Lower lobe of right lung (tissue), 2 donors: ENCODE measurements around the gene C11orf16. TPM values are rescaled to one million over a fixed set of nuclear protein-coding genes. Genes with fewer than 3 reads are reported as not detected.
"Not testable (repeated sequence)": the region's sequence is repeated elsewhere in the genome, so short reads cannot be mapped to it uniquely, and the experiment has no call there.

Experiments
- ATAC-seq, 2 donors: fragments of 200-7000 bp; cut with Tn5 transposase; one replicate each; pipeline ENCODE4 v1.9.1; 2020 to 2022; ENCODE audit warnings: mild to moderate bottlenecking in 2 of 2, moderate library complexity in 2 of 2
- DNase-seq: peaks from one replicate; pipeline ENCODE4 v3.0.0-alpha.2; 2020
- H3K27ac ChIP-seq: fragments of 200-600 bp; one replicate; pipeline ENCODE4 v1.8.0; 2022
- H3K27me3 ChIP-seq: fragments of 200-600 bp; one replicate; pipeline ENCODE4 v1.8.0; 2022; ENCODE audit warnings: low read depth
- H3K36me3 ChIP-seq: fragments of 200-600 bp; one replicate; pipeline ENCODE4 v1.8.0; 2022; ENCODE audit warnings: mild to moderate bottlenecking
- H3K4me1 ChIP-seq: fragments of 200-600 bp; one replicate; pipeline ENCODE4 v1.8.0; 2022
- H3K4me3 ChIP-seq: fragments of 200-600 bp; one replicate; pipeline ENCODE4 v1.8.0; 2022; ENCODE audit warnings: mild to moderate bottlenecking
- H3K9me3 ChIP-seq: fragments of 200-600 bp; one replicate; pipeline ENCODE4 v1.8.0; 2022
- CTCF ChIP-seq: fragments of 200-600 bp; IDR thresholded peaks from one replicate; pipeline ENCODE4 v1.8.0; 2022; ENCODE audit warnings: antibody characterized with exemption, mild to moderate bottlenecking
- intact Hi-C: fragments of 100-400 bp; cut with DNase I; formaldehyde crosslinking; loops from one replicate; pipeline ENCODE4 v1.11.0; 2022
- total RNA-seq: library from RNA; stranded (reverse); fragmentation: NEBNext Ultra II Directional; extraction: Animal tissue kit (Norgen Biotek cat#: 25700); gene quantifications from one replicate; pipeline ENCODE4 v1.2.1, GENCODE V29; 2021
- donor health status: DM: no; HTN: yes; CAD: no; lungs with severe emphysema.

The C11orf16 gene
- total RNA-seq, 1 donor from 2014 or later = 5.4 TPM

GRCh38 chr11:8942518-8943066 is 9.8 kb upstream of the C11orf16 start, which contains the start of gene ASCL3:
Gene ASCL3, minus strand, starts transcription at chr11:8943016. Its CDS starts 4,855 bp downstream, at chr11:8938161.
- Histone ChIP-seq H3K4me3 (no peak within 1 kb of the TSS), H3K27ac (no peak within 1 kb of the TSS), H3K4me1 (no peaks in the 10 kb centered on the region), H3K27me3 (no peaks in the 10 kb centered on the region), H3K36me3 (peaks cover 9% of the 10 kb centered on the region), H3K9me3 (no peaks in the 10 kb centered on the region)
- DNase-seq = no peak
- TF ChIP-seq CTCF = no peak
- no peak for ATAC-seq
- intact Hi-C loops = no loop called here

GRCh38 chr11:8941341-8942103 is 8.8 kb upstream of the C11orf16 start:
- no peak for TF ChIP-seq CTCF
- no peak for DNase-seq
- ATAC-seq = no peak
- H3K9me3 ChIP-seq = no peaks in the 10 kb centered on the region
- H3K4me3 ChIP-seq = no peak overlapping the region
- intact Hi-C loops = no loop called here
- no peaks in the 10 kb centered on the region for H3K36me3 ChIP-seq
- no peak overlapping the region for H3K27ac ChIP-seq
- H3K4me1 ChIP-seq = no peaks in the 10 kb centered on the region
- H3K27me3 ChIP-seq = no peaks in the 10 kb centered on the region

- intact Hi-C loops = no loop called here
Measured at GRCh38 chr11:8937659-8938058, 4.9 kb upstream of the C11orf16 start.

GRCh38 chr11:8937159-8937558 is 4.4 kb upstream of the C11orf16 start:
- no peak for TF ChIP-seq CTCF
- DNase-seq = no peak
- no peak for ATAC-seq
- no peak overlapping the region for H3K27ac ChIP-seq
- H3K36me3 ChIP-seq = no peaks in the 10 kb centered on the region
- H3K9me3 ChIP-seq = no peaks in the 10 kb centered on the region
- no peak overlapping the region for H3K4me3 ChIP-seq
- no peaks in the 10 kb centered on the region for H3K4me1 ChIP-seq
- intact Hi-C loops = no loop called here
- no peaks in the 10 kb centered on the region for H3K27me3 ChIP-seq

More at GRCh38 chr11:8937659-8938058, 4.9 kb upstream of the C11orf16 start:
- H3K9me3 ChIP-seq = no peaks in the 10 kb centered on the region
- no peak overlapping the region for H3K27ac ChIP-seq
- TF ChIP-seq CTCF = no peak
- no peak for DNase-seq
- ATAC-seq = no peak
- no peaks in the 10 kb centered on the region for H3K36me3 ChIP-seq
- no peaks in the 10 kb centered on the region for H3K4me1 ChIP-seq
- H3K4me3 ChIP-seq = no peak overlapping the region
- no peaks in the 10 kb centered on the region for H3K27me3 ChIP-seq

GRCh38 chr11:8935789-8936188 is 3.0 kb upstream of the C11orf16 start:
- ATAC-seq, H3K4me1 ChIP-seq, H3K36me3 ChIP-seq, H3K27me3 ChIP-seq, H3K9me3 ChIP-seq, DNase-seq, intact Hi-C loops, H3K27ac ChIP-seq, H3K4me3 ChIP-seq: not testable (repeated sequence)
